C4-2B (cell line): ENCODE results near the gene TM7SF2.

Experiments
- H3K27ac ChIP-seq: fragments of 450-650 bp; 2 replicates; pipeline ENCODE4 v1.5.1; 2017
- ZFX ChIP-seq: fragments of 450-650 bp; IDR thresholded peaks from 2 replicates; pipeline ENCODE4 v1.6.1; 2017
- TF ChIP-seq, protein P1 (sequence below): fragments of 450-650 bp; conservative IDR thresholded peaks from 2 replicates; pipeline ENCODE4 v1.5.1; 2017; ENCODE audit warnings: mild to moderate bottlenecking

The TM7SF2 gene

GRCh38 chr11:65083834-65084597, 27.7 kb upstream of the TM7SF2 start, which contains the start of the genes CDCA5 and ZFPL1:
CDCA5 (minus strand) TSS chr11:65084040; CDS start chr11:65083978, 62 bp downstream.
ZFPL1 (plus strand) TSS chr11:65084222; CDS start chr11:65084699, 477 bp downstream.
- H3K27ac ChIP-seq = peak within 1 kb of the TSS; percentile 91
- peak; percentile 53; the same call in 1 of the 2 replicates for TF ChIP-seq ZFX
- TF ChIP-seq, protein P1, sequence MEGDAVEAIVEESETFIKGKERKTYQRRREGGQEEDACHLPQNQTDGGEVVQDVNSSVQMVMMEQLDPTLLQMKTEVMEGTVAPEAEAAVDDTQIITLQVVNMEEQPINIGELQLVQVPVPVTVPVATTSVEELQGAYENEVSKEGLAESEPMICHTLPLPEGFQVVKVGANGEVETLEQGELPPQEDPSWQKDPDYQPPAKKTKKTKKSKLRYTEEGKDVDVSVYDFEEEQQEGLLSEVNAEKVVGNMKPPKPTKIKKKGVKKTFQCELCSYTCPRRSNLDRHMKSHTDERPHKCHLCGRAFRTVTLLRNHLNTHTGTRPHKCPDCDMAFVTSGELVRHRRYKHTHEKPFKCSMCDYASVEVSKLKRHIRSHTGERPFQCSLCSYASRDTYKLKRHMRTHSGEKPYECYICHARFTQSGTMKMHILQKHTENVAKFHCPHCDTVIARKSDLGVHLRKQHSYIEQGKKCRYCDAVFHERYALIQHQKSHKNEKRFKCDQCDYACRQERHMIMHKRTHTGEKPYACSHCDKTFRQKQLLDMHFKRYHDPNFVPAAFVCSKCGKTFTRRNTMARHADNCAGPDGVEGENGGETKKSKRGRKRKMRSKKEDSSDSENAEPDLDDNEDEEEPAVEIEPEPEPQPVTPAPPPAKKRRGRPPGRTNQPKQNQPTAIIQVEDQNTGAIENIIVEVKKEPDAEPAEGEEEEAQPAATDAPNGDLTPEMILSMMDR = no peak

GRCh38 chr11:65084598-65085375, 26.9 kb upstream of the TM7SF2 start:
- peak overlapping the region; percentile 91 for H3K27ac ChIP-seq
- no peak for TF ChIP-seq ZFX
- TF ChIP-seq, protein P1 = no peak

- H3K27ac ChIP-seq = no peak overlapping the region; the same call in 1 of the 2 replicates
- TF ChIP-seq, protein P1 = no peak
Measured at GRCh38 chr11:65085446-65085845, 26.2 kb upstream of the TM7SF2 start.

- TF ChIP-seq, protein P1 = no peak
- no peak for TF ChIP-seq ZFX
Measured at GRCh38 chr11:65086809-65087208, 24.9 kb upstream of the TM7SF2 start.

GRCh38 chr11:65087216-65087615, 24.5 kb upstream of the TM7SF2 start:
- no peak overlapping the region for H3K27ac ChIP-seq
- TF ChIP-seq, protein P1 = no peak
- no peak for TF ChIP-seq ZFX

More at GRCh38 chr11:65086809-65087208, 24.9 kb upstream of the TM7SF2 start:
- no peak overlapping the region for H3K27ac ChIP-seq

DNA sequence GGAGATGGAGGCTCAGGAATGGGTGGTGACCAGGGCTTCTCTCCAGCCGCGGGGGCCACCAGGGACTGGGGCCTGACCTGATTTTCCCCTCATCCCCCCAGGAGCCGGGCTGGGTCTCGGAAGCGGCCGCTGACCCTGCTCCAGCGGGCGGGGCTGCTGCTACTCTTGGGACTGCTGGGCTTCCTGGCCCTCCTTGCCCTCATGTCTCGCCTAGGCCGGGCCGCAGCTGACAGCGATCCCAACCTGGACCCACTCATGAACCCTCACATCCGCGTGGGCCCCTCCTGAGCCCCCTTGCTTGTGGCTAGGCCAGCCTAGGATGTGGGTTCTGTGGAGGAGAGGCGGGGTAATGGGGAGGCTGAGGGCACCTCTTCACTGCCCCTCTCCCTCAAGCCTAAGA, 23.8 kb upstream of the TM7SF2 start:
- H3K27ac ChIP-seq = no peak overlapping the region
- no peak for TF ChIP-seq ZFX
- TF ChIP-seq, protein P1 = no peak

GRCh38 chr11:65089621-65090020, 22.1 kb upstream of the TM7SF2 start:
- H3K27ac ChIP-seq = no peak overlapping the region
- TF ChIP-seq ZFX = no peak
- TF ChIP-seq, protein P1 = no peak
